Adrenal gland (tissue), 12 donors: ENCODE measurements around the gene SMARCC2. TPM values are rescaled to one million over a fixed set of nuclear protein-coding genes. Genes with fewer than 3 reads are reported as not detected.

ENCODE experiments used
- DNase-seq, 7 donors: peaks; one replicate each; pipeline ENCODE4 v3.0.0-alpha.2; 2019 to 2020
- H3K27ac ChIP-seq, 5 donors: fragments of 200-600 bp; sonication (generic) in 4 of 5; 1 replicate in 3 of 5; 2 replicates in 2 of 5; pipeline versions ENCODE4 v1.5.1 to v1.8.0; 2016 to 2020; ENCODE audit warnings: mild to moderate bottlenecking in 1 of 5
- H3K27me3 ChIP-seq: fragments of 200-600 bp; 2 replicates; pipeline ENCODE4 v1.8.0; 2021
- H3K36me3 ChIP-seq, 2 donors: fragments of 200-600 bp; replicated peaks in 1 of 2; 1 replicate in 1 of 2; 2 replicates in 1 of 2; pipeline versions ENCODE4 v1.5.1 to v1.8.0; 2018 to 2022
- H3K4me1 ChIP-seq, 2 donors: fragments of 200-600 bp; replicated peaks in 1 of 2; 1 replicate in 1 of 2; 2 replicates in 1 of 2; pipeline versions ENCODE4 v1.5.1 to v1.8.0; 2018 to 2021
- H3K4me3 ChIP-seq, 4 donors: fragments of 200-600 bp; sonication (generic) in 3 of 4; one replicate each; pipeline ENCODE4 v1.5.1; 2016 to 2018
- H3K9me3 ChIP-seq, 3 donors: fragments of 200-600 bp; sonication (generic) in 1 of 3; replicated peaks in 1 of 3; 1 replicate in 2 of 3; 2 replicates in 1 of 3; pipeline versions ENCODE4 v1.5.1 to v1.8.0; 2016 to 2021
- POLR2A ChIP-seq, 2 donors: fragments of 450-650 bp; IDR thresholded peaks; one replicate each; pipeline ENCODE4 v1.6.1; 2017; ENCODE audit warnings: antibody characterized with exemption in 2 of 2, mild to moderate bottlenecking in 2 of 2, moderate library complexity in 1 of 2
- WGBS, 4 donors: extraction: QIAGEN DNeasy Blood & Tissue Kit in 2 of 4; methylation state at CpG; one replicate each; pipeline versions ENCODE4 v1.1.5 to v1.1.7; 2013 to 2017; 5-methylcytosine and 5-hydroxymethylcytosine counted together
- intact Hi-C, 2 donors: fragments of 100-400 bp; cut with DNase I; formaldehyde crosslinking; loops; one replicate each; pipeline versions ENCODE4 v1.14.1 to v1.15.0; 2022 to 2023
- polyA plus RNA-seq, 3 donors: library from polyadenylated mRNA; stranded (reverse); fragments of 200-250 nt in 2 of 3; fragments of 350-450 nt in 1 of 3; fragmentation: Illumina TruSeq in 1 of 3; extraction: RNeasy Lipid Tissue Mini Kit (QIAGEN cat#74804) in 1 of 3; gene quantifications; one replicate each; pipeline ENCODE4 v1.2.3, GENCODE V29; 2013 to 2014
- total RNA-seq, 9 donors: library from RNA; depleted of rRNA in 4 of 9; stranded (reverse); fragments of >200 nt in 4 of 9; fragments of 120-200 nt in 1 of 9; fragmentation: NEBNext Ultra II Directional in 1 of 9; extraction: Animal tissue kit (Norgen Biotek cat#: 25700) in 1 of 9; gene quantifications; one replicate each; pipeline versions ENCODE4 v1.1.0 to v1.2.4, GENCODE V29; 2013 to 2023
- TF ChIP-seq, protein P1 (sequence below), 6 experiments: fragments of 450-650 bp in 4 of 6; fragments of 200-600 bp in 2 of 6; sonication (generic) in 1 of 6; IDR thresholded peaks; 1 replicate in 5 of 6; 2 replicates in 1 of 6; pipeline versions ENCODE4 v1.5.1 to v1.8.0; 2016 to 2021; ENCODE audit warnings: antibody characterized with exemption in 6 of 6, mild to moderate bottlenecking in 2 of 6, moderate library complexity in 1 of 6
- donor health status: healthy with polysubstance abuse.
- donor health status: Bipolar disorder and iron deficiency.
- donor health status: DM: yes; HTN: yes; CAD: no.
- donor health status: DM: no; HTN: no; CAD: no.
- donor health status: DM: no; HTN: no; CAD: no.
- donor health status: DM: yes; HTN: yes; CAD: no.

SMARCC2 gene
- total and polyA plus RNA-seq, 12 donors: 22.8 to 102 (median 59.1) TPM

DNA sequence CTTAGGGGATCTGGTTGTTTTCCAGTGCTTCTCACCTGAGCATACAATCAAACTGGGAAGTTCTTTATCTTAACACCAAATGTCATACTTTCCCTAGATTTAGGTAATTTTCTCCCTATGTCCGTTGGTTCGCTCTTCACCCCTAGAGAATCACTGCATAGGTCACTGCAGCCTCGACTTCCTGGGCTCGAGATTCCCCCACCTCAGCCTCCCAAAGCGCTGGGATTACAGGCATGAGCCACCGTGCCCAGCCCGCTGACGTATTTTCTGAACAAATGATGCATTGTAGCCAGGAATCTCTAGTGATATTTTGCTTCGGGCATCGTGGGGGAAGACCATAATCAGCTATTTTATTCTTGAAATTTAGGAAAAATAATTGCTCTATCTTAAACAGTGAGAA, 74.0 kb downstream of the SMARCC2 start:
- no peak for TF ChIP-seq POLR2A (IDR thresholded peaks at IDR 0.05)
- TF ChIP-seq, protein P1, sequence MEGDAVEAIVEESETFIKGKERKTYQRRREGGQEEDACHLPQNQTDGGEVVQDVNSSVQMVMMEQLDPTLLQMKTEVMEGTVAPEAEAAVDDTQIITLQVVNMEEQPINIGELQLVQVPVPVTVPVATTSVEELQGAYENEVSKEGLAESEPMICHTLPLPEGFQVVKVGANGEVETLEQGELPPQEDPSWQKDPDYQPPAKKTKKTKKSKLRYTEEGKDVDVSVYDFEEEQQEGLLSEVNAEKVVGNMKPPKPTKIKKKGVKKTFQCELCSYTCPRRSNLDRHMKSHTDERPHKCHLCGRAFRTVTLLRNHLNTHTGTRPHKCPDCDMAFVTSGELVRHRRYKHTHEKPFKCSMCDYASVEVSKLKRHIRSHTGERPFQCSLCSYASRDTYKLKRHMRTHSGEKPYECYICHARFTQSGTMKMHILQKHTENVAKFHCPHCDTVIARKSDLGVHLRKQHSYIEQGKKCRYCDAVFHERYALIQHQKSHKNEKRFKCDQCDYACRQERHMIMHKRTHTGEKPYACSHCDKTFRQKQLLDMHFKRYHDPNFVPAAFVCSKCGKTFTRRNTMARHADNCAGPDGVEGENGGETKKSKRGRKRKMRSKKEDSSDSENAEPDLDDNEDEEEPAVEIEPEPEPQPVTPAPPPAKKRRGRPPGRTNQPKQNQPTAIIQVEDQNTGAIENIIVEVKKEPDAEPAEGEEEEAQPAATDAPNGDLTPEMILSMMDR (IDR thresholded peaks at IDR 0.05): no peak
- DNase-seq: peak in 4 of 7 donors; percentile 21 to 69 (median 43)
- Histone ChIP-seq H3K36me3 (peaks cover 0 to 36% of the 10 kb centered on the region in 2 donors), H3K27me3 (no peaks in the 10 kb centered on the region), H3K4me1 (peaks cover 19 to 22% of the 10 kb centered on the region in 2 donors), H3K9me3 (no peaks in the 10 kb centered on the region), H3K4me3 (peak overlapping the region in 3 of 4 donors; percentile 22 to 76 (median 41)), H3K27ac (peak overlapping the region in 3 of 5 donors; percentile 84 to 97 (median 94))
- intact Hi-C loops: no loop called here
- WGBS, 4 donors: 48 to 60% (median 51%) methylated on average over 10 of the region's 10 CpGs

DNA sequence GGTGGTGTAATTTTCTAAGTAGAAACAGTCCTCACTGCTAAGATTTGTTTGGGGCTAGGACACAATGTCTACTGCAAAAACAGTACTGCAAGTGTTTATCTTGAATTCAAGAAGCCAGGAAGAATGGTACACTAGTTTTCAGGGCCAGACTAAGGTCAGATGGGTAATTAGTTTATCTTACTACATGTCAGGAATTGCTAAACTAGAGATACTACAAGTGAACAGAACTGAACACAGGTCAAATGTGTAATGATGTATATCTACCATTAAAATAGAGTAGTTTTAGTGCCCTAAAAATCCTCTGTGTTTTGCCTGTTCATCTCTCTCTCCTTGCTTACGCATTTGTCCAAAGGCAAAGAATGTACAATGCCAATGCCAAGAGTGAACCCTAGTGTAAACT, 75.2 kb downstream of the SMARCC2 start:
- 83 to 91% (median 89%) methylated on average over 1 of the region's 1 CpG for WGBS, 4 donors
- intact Hi-C loops: no loop called here
- TF ChIP-seq POLR2A (IDR thresholded peaks at IDR 0.05): no peak
- TF ChIP-seq, protein P1 (IDR thresholded peaks at IDR 0.05): no peak
- H3K4me3 ChIP-seq: no peak overlapping the region
- H3K27me3 ChIP-seq: no peaks in the 10 kb centered on the region
- H3K27ac ChIP-seq: no peak overlapping the region
- no peaks in the 10 kb centered on the region for H3K9me3 ChIP-seq
- peaks cover 7 to 10% of the 10 kb centered on the region in 2 donors for H3K4me1 ChIP-seq
- H3K36me3 ChIP-seq: peaks cover 0 to 48% of the 10 kb centered on the region in 2 donors
- DNase-seq: no peak

Other genes starting within 250 kb of the SMARCC2 start
- 1 to 10 TPM in 5 of 9 donors, under 1 TPM in 3, not detected in 1; 0.35 to 3.8 (median 1.3) TPM for gene PMEL, start 223.4 kb downstream of the SMARCC2 start, total RNA-seq
- 1 to 10 TPM in 2 of 3 donors, under 1 TPM in 1; 0.77 to 1.5 (median 1.0) TPM for gene PMEL, start 223.4 kb downstream of the SMARCC2 start, polyA plus RNA-seq
- 10 to 100 TPM in 8 of 9 donors, 1 to 10 TPM in 1; 6.3 to 30.6 (median 18.7) TPM for gene CDK2, start 222.7 kb downstream of the SMARCC2 start, total RNA-seq
- gene CDK2, start 222.7 kb downstream of the SMARCC2 start, polyA plus RNA-seq: 10 to 100 TPM in 1 of 3 donors, 1 to 10 TPM in 2; 6.0 to 16.5 (median 9.2) TPM
- gene RAB5B, start 215.4 kb downstream of the SMARCC2 start, total RNA-seq: 100 to 1,000 TPM in 5 of 9 donors, 10 to 100 TPM in 4; 77.6 to 134 (median 112) TPM
- gene RAB5B, start 215.4 kb downstream of the SMARCC2 start, polyA plus RNA-seq: 100 to 1,000 TPM in 1 of 3 donors, 10 to 100 TPM in 2; 34.4 to 137 (median 43.6) TPM
- 10 to 100 TPM; 49.3 to 72.6 (median 56.6) TPM for gene SUOX, start 192.2 kb downstream of the SMARCC2 start, total RNA-seq
- 10 to 100 TPM; 27.7 to 49.7 (median 37.1) TPM for gene SUOX, start 192.2 kb downstream of the SMARCC2 start, polyA plus RNA-seq
- gene IKZF4, start 168.4 kb downstream of the SMARCC2 start, total RNA-seq: 10 to 100 TPM in 6 of 9 donors, 1 to 10 TPM in 3; 6.0 to 34.0 (median 13.3) TPM
- gene IKZF4, start 168.4 kb downstream of the SMARCC2 start, polyA plus RNA-seq: 10 to 100 TPM in 1 of 3 donors, 1 to 10 TPM in 2; 5.7 to 10.3 (median 6.4) TPM
- 1,000 to 10,000 TPM in 3 of 9 donors, 100 to 1,000 TPM in 3, 10 to 100 TPM in 3; 76.7 to 2,374 (median 441) TPM for gene RPS26, start 147.6 kb downstream of the SMARCC2 start, total RNA-seq
- gene RPS26, start 147.6 kb downstream of the SMARCC2 start, polyA plus RNA-seq: 1,000 to 10,000 TPM; 1,149 to 1,897 (median 1,249) TPM
- 10 to 100 TPM in 1 of 9 donors, 1 to 10 TPM in 8; 1.3 to 25.7 (median 1.6) TPM for gene ERBB3, start 109.3 kb downstream of the SMARCC2 start, total RNA-seq
- 1 to 10 TPM; 1.9 to 5.0 (median 2.6) TPM for gene ERBB3, start 109.3 kb downstream of the SMARCC2 start, polyA plus RNA-seq
- 100 to 1,000 TPM in 5 of 9 donors, 10 to 100 TPM in 4; 64.1 to 129 (median 106) TPM for gene PA2G4, start 84.9 kb downstream of the SMARCC2 start, total RNA-seq
- gene PA2G4, start 84.9 kb downstream of the SMARCC2 start, polyA plus RNA-seq: 100 to 1,000 TPM in 2 of 3 donors, 10 to 100 TPM in 1; 83.3 to 252 (median 106) TPM
- 1,000 to 10,000 TPM; 1,635 to 5,801 (median 3,259) TPM for gene RPL41, start 72.8 kb downstream of the SMARCC2 start, total RNA-seq
- gene RPL41, start 72.8 kb downstream of the SMARCC2 start, polyA plus RNA-seq: 1,000 to 10,000 TPM; 2,153 to 6,204 (median 2,446) TPM
- gene ZC3H10, start 71.2 kb downstream of the SMARCC2 start, total RNA-seq: 10 to 100 TPM in 3 of 9 donors, 1 to 10 TPM in 6; 4.3 to 15.0 (median 8.4) TPM
- 1 to 10 TPM; 2.2 to 5.5 (median 5.0) TPM for gene ZC3H10, start 71.2 kb downstream of the SMARCC2 start, polyA plus RNA-seq
- 100 to 1,000 TPM in 7 of 9 donors, 10 to 100 TPM in 2; 26.3 to 156 (median 125) TPM for gene ESYT1, start 61.2 kb downstream of the SMARCC2 start, total RNA-seq
- gene ESYT1, start 61.2 kb downstream of the SMARCC2 start, polyA plus RNA-seq: 100 to 1,000 TPM in 1 of 3 donors, 10 to 100 TPM in 2; 27.2 to 103 (median 35.4) TPM
- gene MYL6B, start 36.9 kb downstream of the SMARCC2 start, total RNA-seq: 10 to 100 TPM; 28.0 to 89.3 (median 66.8) TPM
- gene MYL6B, start 36.9 kb downstream of the SMARCC2 start, polyA plus RNA-seq: 100 to 1,000 TPM in 2 of 3 donors, 10 to 100 TPM in 1; 33.4 to 129 (median 118) TPM
- 1,000 to 10,000 TPM; 1,276 to 2,410 (median 1,576) TPM for gene MYL6, start 31.1 kb downstream of the SMARCC2 start, total RNA-seq
- 1,000 to 10,000 TPM; 1,464 to 3,646 (median 1,841) TPM for gene MYL6, start 31.1 kb downstream of the SMARCC2 start, polyA plus RNA-seq
- gene RNF41, start 32.4 kb upstream of the SMARCC2 start, total RNA-seq: 10 to 100 TPM; 42.4 to 90.6 (median 64.1) TPM
- 10 to 100 TPM; 13.0 to 44.0 (median 13.5) TPM for gene RNF41, start 32.4 kb upstream of the SMARCC2 start, polyA plus RNA-seq
- gene NABP2, start 34.9 kb upstream of the SMARCC2 start, total RNA-seq: 10 to 100 TPM; 23.8 to 55.4 (median 48.4) TPM
- gene NABP2, start 34.9 kb upstream of the SMARCC2 start, polyA plus RNA-seq: 10 to 100 TPM; 24.6 to 48.3 (median 39.7) TPM
- gene SLC39A5, start 40.6 kb upstream of the SMARCC2 start, total RNA-seq: under 1 TPM in 3 of 9 donors, not detected in 6; 0.50 to 0.83 (median 0.65) TPM
- gene SLC39A5, start 40.6 kb upstream of the SMARCC2 start, polyA plus RNA-seq: 1 to 10 TPM in 1 of 3 donors, under 1 TPM in 1, not detected in 1; 0.54 to 2.0 TPM
- 10 to 100 TPM; 21.3 to 86.8 (median 28.5) TPM for gene ANKRD52, start 68.9 kb upstream of the SMARCC2 start, total RNA-seq
- gene ANKRD52, start 68.9 kb upstream of the SMARCC2 start, polyA plus RNA-seq: 10 to 100 TPM in 2 of 3 donors, 1 to 10 TPM in 1; 8.4 to 54.0 (median 28.8) TPM
- gene COQ10A, start 77.5 kb upstream of the SMARCC2 start, total RNA-seq: 10 to 100 TPM; 24.2 to 65.1 (median 33.7) TPM
- 10 to 100 TPM; 25.2 to 47.6 (median 36.7) TPM for gene COQ10A, start 77.5 kb upstream of the SMARCC2 start, polyA plus RNA-seq
- gene CS, start 110.8 kb upstream of the SMARCC2 start, total RNA-seq: 100 to 1,000 TPM; 143 to 417 (median 265) TPM
- 100 to 1,000 TPM in 1 of 3 donors, 10 to 100 TPM in 2; 64.6 to 404 (median 73.1) TPM for gene CS, start 110.8 kb upstream of the SMARCC2 start, polyA plus RNA-seq
- 100 to 1,000 TPM; 103 to 163 (median 146) TPM for gene CNPY2, start 126.5 kb upstream of the SMARCC2 start, total RNA-seq
- 100 to 1,000 TPM; 138 to 192 (median 179) TPM for gene CNPY2, start 126.5 kb upstream of the SMARCC2 start, polyA plus RNA-seq
- gene PAN2, start 144.5 kb upstream of the SMARCC2 start, total RNA-seq: 100 to 1,000 TPM in 1 of 9 donors, 10 to 100 TPM in 8; 19.6 to 124 (median 61.6) TPM
- 100 to 1,000 TPM in 2 of 3 donors, 10 to 100 TPM in 1; 40.8 to 111 (median 102) TPM for gene PAN2, start 144.5 kb upstream of the SMARCC2 start, polyA plus RNA-seq
- gene IL23A, start 149.4 kb upstream of the SMARCC2 start, total RNA-seq: under 1 TPM in 4 of 9 donors, not detected in 5; 0.29 to 0.67 (median 0.62) TPM
- 1 to 10 TPM in 1 of 3 donors, under 1 TPM in 2; 0.55 to 1.3 (median 0.64) TPM for gene IL23A, start 149.4 kb upstream of the SMARCC2 start, polyA plus RNA-seq
- 100 to 1,000 TPM in 5 of 9 donors, 10 to 100 TPM in 4; 74.2 to 197 (median 101) TPM for gene STAT2, start 170.6 kb upstream of the SMARCC2 start, total RNA-seq
- gene STAT2, start 170.6 kb upstream of the SMARCC2 start, polyA plus RNA-seq: 100 to 1,000 TPM in 1 of 3 donors, 10 to 100 TPM in 2; 45.3 to 120 (median 47.3) TPM
- not detected for gene APOF, start 173.4 kb upstream of the SMARCC2 start, total RNA-seq
- under 1 TPM in 1 of 3 donors, not detected in 2; 0.24 TPM for gene APOF, start 173.4 kb upstream of the SMARCC2 start, polyA plus RNA-seq